Iris pigment epithelial cell (primary cell): ENCODE results near the gene ARHGAP45.

Experiments used
- DNase-seq: peaks from one replicate; pipeline ENCODE4 v3.0.0-alpha.2; 2011; ENCODE audit warnings: low read depth

The ARHGAP45 gene

GRCh38 chr19:1039646-1040475 lies 27.1 kb upstream of the ARHGAP45 start, which contains the start of gene ABCA7:
Gene ABCA7, plus strand, starts transcription at chr19:1040107. Its CDS starts 1,255 bp downstream, at chr19:1041362.
- peak; percentile 97 for DNase-seq

DNA sequence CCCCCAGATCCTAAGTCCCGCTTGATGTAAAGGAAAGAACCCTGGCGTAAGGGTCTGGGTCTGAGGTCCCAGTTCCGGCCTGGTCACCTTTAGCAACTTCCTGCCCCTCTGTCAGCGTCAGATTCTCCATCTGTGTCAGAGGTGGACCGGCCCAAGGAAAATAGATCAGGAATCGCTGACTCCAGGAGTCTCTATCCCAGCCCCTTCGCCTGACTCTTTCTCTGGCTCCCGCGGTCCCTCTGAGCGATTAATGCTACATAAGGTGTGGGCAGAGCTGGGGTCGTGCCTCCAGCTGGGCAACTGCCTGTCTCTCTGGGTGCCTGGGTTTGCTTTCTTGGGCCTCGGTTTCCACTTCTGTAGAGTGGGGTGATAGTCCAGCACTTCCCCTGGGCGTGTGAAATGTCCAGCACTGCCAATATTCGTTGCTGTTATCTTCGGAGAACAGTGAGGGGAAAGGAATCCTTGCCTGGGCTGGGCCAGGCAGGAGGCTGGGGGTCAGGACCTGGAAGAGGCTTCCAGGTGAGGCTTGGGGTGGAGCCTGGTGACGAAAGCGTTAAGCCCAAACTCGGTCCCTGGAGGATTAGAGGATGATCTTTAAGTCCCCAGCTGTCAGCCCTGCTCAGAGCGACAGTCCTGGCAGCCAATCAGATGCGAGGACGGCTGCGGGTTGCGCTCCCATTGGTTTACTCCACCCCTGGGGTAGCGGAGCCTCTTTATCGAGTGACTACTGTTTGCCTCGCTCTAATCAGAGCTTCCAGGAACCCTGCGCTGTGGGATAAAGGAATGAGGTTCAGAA lies 26.3 kb upstream of the ARHGAP45 start:
- peak; percentile 95 for DNase-seq

GRCh38 chr19:1041272-1041834 lies 25.6 kb upstream of the ARHGAP45 start:
- DNase-seq = no peak

GRCh38 chr19:1041835-1042685 lies 24.9 kb upstream of the ARHGAP45 start:
- DNase-seq = no peak

- peak; percentile 35 for DNase-seq
Measured at GRCh38 chr19:1042689-1043511, 24.1 kb upstream of the ARHGAP45 start.

GRCh38 chr19:1045247-1045603 lies 21.7 kb upstream of the ARHGAP45 start:
- DNase-seq = peak; percentile 50

DNA sequence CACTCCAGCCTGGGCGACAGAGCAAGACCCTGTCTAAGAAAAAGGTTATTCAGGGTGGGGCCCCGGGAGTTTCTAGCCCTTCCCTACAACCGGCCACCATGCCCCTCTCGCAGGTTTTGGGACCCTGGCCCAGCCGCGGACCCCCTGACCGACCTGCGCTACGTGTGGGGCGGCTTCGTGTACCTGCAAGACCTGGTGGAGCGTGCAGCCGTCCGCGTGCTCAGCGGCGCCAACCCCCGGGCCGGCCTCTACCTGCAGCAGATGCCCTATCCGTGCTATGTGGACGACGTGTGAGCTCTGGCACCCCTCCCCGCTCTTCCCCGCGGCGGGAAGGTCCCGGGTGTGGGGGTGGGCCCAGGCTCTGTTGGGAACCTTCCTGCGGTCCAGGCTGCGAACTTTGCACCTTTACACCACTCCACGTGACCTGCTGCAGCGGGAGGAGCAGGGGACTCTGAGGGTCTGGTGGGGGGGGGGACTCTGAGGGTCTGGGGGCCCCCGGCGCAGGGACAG lies 20.8 kb upstream of the ARHGAP45 start:
- DNase-seq = no peak

- DNase-seq = no peak
Measured at GRCh38 chr19:1046836-1047695, 19.9 kb upstream of the ARHGAP45 start.

DNA sequence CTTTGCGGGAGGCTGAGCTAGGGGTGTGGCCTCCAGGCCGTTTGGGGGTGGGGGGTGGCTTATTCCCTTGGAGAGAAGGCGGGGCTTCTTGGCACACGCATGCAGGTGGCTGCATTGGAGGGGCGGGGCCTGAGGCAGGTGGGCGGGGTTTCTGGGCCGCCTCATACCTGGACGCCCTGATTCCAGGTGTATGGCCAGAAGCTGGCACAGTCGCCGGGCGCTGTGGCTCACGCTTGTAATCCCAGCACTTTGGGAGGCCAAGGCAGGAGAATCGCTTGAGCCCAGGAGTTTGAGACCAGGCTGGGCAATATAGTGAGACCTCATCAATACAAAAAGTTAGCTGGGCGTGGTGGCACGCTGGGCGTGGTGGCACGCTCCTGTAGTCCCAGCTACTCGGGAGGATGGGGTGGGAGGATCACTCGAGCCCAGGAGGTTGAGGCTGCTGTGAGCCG lies 19.2 kb upstream of the ARHGAP45 start:
- no peak for DNase-seq

GRCh38 chr19:1049106-1049505 lies 17.9 kb upstream of the ARHGAP45 start:
- no peak for DNase-seq

DNA sequence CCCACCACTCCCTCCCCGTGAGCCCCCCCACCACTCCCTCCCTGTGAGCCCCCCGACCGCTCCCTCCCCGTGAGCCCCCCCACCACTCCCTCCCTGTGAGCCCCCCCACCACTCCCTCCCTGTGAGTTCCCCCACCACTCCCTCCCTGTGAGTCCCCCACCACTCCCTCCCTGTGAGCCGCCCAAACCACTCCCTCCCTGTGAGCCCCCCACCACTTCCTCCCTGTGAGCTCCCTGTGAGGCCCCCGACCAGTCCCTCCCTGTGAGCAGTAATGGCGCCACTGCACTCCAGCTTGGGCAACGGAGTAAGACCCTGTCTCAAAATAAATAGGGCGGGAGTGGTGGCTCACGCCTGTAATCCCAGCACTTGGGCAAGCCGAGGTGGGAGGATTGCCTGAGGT lies 17.2 kb upstream of the ARHGAP45 start:
- no peak for DNase-seq

GRCh38 chr19:1050989-1051788 lies 15.8 kb upstream of the ARHGAP45 start:
- DNase-seq = no peak

DNA sequence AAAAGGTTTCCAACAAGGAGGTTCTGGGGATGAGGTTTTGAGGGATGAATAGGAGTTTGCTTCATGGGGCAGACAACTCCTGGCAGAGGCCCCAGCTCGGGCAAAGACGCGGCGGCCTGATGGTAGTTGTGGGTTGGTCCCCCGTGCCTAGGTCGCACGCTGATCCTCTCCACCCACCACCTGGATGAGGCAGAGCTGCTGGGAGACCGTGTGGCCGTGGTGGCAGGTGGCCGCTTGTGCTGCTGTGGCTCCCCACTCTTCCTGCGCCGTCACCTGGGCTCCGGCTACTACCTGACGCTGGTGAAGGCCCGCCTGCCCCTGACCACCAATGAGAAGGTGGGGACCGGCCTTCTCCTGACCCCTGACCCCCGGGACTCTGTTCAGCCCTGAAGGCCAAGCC lies 15.2 kb upstream of the ARHGAP45 start:
- no peak for DNase-seq

DNA sequence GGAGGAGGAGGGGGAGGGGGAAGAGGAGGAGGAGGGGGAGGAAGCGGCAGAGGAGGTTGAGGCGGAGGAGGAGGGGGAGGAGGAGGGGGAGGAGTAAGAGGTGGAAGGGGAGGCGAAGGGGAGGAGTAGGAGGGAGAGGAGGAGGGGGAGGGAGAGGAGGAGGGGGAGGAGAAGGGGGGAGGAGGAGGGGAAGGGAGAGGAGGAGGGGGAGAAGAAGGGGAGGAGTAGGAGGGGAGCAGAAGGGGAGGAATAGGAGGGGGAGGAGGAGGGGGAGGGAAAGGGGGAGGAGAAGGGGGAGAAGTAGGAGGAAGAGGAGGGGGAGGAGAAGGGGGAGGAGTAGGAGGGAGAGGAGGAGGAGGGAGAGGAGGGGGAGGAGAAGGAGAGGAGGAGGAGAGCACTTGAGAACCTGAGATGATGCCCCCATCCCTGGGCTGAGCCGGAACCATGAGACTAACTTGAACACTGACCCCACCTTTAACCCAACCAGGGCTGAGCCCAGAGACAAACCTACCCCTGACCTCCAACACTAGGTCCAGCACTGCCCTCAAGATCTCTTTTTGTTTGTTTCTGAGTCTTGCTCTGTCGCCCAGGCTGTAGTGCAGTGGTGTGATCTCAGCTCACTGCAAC lies 14.5 kb upstream of the ARHGAP45 start:
- no peak for DNase-seq

DNA sequence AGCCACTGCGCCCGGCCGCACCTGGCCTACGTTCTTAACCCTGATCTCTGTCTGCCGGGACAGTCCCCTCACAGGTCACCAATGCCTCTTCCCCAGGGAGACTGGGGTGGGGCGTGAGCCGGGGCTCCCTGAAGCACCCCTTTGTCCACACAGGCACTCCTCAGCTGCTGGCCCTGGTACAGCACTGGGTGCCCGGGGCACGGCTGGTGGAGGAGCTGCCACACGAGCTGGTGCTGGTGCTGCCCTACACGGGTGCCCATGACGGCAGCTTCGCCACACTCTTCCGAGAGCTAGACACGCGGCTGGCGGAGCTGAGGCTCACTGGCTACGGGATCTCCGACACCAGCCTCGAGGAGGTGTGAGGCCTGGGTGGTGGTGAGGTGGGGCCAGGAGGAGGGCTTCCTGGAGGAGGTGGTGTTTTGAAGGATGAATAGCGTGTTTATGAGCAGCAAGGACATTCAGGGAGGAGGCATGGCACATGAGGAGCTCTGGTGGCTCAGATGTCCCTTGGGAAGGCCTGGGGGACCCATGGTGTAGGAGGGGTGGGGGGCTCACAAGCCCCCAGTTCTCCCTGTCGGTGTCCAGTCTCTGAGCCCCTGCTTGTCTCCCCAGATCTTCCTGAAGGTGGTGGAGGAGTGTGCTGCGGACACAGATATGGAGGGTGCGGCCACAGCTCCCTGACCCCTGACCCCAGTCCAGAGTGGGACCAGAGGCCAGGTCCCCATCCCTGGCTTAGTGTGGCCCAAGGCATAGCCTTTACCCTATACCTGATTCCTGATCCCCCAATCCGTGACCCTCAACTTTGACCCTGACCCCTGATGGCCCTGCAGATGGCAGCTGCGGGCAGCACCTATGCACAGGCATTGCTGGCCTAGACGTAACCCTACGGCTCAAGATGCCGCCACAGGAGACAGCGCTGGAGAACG lies 13.5 kb upstream of the ARHGAP45 start:
- DNase-seq = no peak

DNA sequence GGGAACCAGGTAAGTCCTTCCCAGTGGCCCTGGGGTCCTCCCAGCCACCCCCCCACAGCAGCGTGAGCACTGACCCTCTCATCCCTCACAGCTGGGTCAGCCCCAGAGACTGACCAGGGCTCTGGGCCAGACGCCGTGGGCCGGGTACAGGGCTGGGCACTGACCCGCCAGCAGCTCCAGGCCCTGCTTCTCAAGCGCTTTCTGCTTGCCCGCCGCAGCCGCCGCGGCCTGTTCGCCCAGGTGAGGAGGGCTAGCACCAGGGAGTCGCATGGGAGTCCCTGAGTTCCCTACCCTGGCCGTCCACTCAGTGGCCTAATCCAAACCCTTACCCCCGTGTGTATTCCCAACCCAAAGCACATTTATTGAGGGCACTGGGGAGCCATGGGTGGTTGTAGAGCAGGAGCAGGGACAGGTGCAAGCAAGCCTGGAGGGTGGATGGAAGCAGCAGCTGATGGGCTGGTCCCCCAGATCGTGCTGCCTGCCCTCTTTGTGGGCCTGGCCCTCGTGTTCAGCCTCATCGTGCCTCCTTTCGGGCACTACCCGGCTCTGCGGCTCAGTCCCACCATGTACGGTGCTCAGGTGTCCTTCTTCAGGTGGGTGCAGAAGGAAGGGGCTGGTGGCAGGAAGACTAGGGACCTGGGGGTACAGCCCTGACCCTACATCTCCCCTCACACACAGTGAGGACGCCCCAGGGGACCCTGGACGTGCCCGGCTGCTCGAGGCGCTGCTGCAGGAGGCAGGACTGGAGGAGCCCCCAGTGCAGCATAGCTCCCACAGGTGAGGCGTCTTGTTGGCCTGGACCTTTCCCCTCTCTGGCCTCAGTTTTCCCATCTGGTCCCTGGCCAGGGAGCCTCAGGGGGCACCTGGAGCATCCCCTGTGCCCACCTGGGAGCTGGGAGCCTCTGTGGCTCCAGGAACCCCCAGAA lies 12.6 kb upstream of the ARHGAP45 start:
- no peak for DNase-seq
